Epithelial cell of esophagus (primary cell): ENCODE measurements around the gene MATN1.
A peak's percentile ranks its signal among the peaks of the same experiment; 100 is the strongest.

Experiments
- DNase-seq: peaks from one replicate; pipeline ENCODE4 v3.0.0; 2010; ENCODE audit warnings: low read depth
- H3K4me3 ChIP-seq: 2 replicates; pipeline ENCODE4 v1.5.1; 2011; ENCODE audit warnings: mild to moderate bottlenecking, low read length, control low read depth
- TF ChIP-seq, protein P1 (sequence below): IDR thresholded peaks from 2 replicates; pipeline ENCODE4 v1.5.1; 2011; ENCODE audit warnings: low read depth, mild to moderate bottlenecking, low read length, control low read depth, inconsistent platforms; ENCODE audit not compliant: insufficient read depth; ENCODE audit errors: missing control alignments

The MATN1 gene

DNA sequence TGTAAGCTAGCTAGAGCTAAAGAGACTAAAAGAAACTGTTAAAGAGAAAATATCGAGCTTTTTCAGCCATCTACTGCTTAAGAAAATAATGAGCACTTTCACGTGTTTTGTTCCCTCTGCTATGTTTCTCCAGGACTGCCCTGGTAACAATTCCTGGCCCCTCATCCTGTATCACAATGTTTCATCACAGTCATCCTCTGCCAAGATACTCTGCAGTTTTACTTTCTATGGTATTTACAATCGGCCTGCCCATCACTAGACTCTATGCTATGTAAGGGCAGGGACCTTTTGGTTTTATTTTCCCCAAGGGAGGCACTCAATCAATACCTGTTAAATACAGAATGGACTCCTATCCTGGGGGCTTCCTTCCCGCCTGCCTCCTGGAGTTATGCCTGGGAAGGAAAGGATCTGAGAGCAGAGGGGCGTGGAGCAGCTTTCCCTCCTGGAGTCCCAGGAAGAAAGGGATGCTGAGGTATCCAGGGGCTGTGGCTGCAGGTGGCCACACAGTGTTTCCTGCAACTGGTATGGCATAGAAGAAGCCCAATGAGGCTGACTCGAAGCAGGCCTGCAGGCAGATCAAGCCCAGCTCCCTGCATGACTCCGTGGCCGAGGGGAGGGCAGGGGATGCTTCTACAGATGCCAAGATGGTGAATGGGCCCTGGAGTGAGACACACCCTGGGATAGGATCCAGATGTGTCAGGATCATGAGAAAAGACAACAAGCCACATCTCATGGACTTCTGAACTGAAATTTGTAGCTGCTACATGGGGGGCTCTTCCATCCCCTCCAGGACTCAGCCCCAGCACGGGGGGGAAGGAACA lies 52.9 kb downstream of the MATN1 start:
- no peak overlapping the region for H3K4me3 ChIP-seq
- TF ChIP-seq, protein P1, sequence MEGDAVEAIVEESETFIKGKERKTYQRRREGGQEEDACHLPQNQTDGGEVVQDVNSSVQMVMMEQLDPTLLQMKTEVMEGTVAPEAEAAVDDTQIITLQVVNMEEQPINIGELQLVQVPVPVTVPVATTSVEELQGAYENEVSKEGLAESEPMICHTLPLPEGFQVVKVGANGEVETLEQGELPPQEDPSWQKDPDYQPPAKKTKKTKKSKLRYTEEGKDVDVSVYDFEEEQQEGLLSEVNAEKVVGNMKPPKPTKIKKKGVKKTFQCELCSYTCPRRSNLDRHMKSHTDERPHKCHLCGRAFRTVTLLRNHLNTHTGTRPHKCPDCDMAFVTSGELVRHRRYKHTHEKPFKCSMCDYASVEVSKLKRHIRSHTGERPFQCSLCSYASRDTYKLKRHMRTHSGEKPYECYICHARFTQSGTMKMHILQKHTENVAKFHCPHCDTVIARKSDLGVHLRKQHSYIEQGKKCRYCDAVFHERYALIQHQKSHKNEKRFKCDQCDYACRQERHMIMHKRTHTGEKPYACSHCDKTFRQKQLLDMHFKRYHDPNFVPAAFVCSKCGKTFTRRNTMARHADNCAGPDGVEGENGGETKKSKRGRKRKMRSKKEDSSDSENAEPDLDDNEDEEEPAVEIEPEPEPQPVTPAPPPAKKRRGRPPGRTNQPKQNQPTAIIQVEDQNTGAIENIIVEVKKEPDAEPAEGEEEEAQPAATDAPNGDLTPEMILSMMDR, result no peak
- peak; percentile 67 for DNase-seq

DNA sequence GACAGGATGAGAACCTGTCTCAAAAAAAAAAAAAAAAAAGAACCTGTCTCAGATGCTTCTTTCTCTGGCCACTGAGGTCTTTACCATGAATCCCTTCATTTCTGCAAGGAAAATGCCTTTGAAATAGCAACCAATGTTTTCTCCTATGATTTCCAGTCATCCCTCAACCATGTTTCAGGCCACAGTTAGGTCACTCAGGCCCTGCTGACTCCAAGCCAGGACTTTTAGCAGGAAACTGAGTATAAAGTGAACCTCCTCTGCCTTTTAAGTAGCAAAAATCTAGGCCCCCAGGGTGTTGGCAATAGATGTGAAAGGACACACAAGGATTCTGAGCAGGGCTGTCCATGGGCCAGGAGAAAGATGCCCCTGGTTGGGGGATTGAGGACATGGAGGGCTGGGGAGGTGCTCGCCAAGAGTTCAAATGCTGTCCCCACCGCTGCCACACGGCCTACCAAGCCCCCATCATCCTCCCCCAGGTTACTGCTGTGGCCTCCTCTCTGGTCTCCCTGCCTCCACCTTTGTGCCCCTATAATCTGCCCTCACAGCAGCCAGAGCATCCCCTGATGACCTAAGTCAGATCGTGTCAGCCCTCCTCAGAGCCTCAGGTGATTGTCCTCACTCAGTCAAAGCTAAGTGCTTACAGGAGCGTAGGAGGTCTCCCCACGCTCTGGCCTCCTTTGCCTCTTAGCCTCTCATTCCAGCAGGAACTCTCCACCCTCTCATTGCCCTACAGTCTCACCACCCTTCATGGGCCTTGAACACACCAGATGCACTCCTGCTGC lies 54.6 kb downstream of the MATN1 start:
- no peak overlapping the region for H3K4me3 ChIP-seq
- no peak for DNase-seq
- TF ChIP-seq, protein P1, result no peak

DNA sequence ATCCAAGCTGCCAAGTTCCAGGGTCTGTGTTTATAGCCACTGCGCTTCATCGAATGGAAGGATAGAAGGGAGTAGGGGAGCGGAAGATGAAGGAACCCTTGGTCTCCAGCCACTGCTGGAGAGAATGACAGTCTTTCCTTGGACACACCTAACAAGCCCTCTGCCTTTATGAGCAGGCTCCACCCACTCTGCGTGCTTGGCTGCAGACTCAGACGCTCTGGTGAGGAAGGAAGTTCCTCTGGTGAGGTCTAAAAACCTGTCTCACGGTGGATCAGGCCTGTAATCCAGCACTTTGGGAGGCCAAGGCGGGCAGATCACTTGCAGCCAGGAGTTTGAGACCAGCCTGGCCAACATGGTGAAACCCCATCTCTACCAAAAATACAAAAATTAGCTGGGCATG lies 55.4 kb downstream of the MATN1 start:
- TF ChIP-seq, protein P1, result no peak
- DNase-seq, result peak; percentile 77
- no peak overlapping the region for H3K4me3 ChIP-seq

DNA sequence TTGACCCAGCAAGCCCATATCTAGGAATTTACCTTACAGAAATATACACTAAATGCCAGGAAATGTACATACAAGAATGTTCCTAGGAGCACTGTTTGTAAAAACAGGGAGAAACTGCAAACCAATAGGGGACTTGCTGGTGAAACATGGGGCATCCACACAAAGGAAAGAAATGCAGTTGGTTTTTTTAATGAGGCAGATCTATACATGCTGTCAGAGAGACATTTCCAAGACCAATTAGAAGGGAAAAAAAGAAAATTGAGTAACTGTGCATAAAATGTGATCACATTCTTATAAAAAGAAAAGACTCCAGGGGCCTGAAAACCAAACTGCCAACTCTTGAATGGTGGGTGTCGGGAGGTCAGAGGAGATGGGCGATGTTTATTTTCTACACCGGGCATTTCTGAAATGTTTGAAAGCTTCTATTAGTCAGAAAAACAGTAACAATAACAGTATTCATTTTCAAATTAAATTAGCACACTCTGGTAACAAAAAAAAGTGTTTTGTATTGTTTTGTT lies 56.6 kb downstream of the MATN1 start:
- no peak for DNase-seq
- H3K4me3 ChIP-seq, result no peak overlapping the region
- TF ChIP-seq, protein P1, result no peak

DNA sequence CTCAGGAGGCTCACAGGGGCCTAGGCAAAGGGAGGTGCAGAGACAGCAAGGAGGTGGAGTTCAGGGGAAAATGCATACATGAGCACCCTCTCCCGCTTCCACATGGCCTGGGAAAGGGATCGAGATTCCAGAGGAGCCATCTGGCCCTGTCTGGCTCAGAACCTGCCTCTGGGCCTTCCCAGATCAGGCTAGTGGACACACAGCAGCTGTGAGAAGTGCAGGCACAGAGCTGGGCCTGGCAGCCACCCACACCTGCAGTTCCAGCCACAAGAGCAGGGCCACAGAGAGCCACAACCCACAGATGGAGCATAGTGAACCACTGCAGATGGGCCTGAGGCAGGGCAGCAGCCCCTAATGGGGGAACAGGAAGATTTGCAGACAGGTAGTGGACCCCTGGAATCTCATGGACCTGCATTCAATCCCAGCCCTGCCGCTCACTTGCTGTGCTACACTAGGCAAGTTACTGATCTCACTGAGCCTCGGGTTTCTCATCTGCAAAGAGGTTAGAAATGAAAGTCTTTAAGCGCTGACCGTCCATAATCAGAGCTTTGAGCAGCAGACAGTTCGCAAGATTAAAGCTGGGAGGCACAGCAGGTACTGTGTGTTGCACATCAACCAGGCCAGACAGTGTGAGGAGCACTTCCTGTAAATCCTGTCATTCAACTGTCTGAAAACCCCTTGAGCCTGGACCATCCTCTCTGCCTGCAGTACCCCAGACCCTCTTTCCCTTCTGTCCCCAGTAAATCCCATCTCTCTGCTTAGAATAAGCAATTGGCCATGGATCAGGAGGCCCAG lies 58.0 kb downstream of the MATN1 start:
- TF ChIP-seq, protein P1, result no peak
- no peak overlapping the region for H3K4me3 ChIP-seq
- no peak for DNase-seq

DNA sequence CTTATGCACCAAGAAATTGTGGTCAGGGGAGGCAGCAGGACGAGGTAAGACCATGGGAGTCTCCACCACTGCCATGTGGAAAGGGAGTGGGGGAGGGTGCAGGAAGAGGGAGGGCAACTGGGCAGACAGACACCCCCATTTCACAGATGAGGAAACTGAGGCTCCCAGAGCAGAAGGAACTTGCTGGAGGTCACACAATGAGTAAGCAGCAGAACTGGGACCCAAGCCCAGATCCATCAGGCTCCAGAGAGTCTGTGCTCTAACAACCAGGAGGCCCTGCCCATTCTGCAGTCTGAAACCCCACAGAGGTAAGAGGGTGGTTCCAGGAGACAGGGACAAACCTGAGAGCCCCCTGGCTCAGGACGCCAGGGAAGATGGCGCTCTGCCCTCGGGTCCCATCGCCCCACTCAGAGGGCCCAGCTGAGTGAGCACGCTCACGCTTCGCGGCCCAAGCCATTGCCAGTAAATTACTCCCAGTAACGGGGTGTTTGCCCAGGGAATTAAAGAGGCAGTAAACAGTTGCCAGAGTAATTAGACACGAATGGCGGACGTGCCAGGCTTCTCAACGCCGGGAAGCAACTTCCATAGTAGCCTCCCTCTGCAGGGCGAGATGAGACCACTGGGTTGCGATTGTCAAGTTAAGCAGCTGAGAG lies 59.2 kb downstream of the MATN1 start:
- DNase-seq, result no peak
- TF ChIP-seq, protein P1, result no peak
- H3K4me3 ChIP-seq, result no peak overlapping the region
